Testis (tissue), 5 donors: ENCODE results near the gene C6orf15. TPM values are rescaled to one million over a fixed set of nuclear protein-coding genes. Genes with fewer than 3 reads are reported as not detected.
A peak's percentile ranks its signal among the peaks of the same experiment; 100 is the strongest.

Source experiments
- DNase-seq: peaks from one replicate; pipeline ENCODE4 v3.0.0-alpha.2; 2019
- H3K27ac ChIP-seq, 2 donors: fragments of 200-600 bp; sonication (generic); one replicate each; pipeline ENCODE4 v1.5.1; 2019
- H3K27me3 ChIP-seq: fragments of 200-600 bp; sonication (generic); one replicate; pipeline ENCODE4 v1.5.1; 2019
- H3K36me3 ChIP-seq: fragments of 200-600 bp; sonication (generic); one replicate; pipeline ENCODE4 v1.5.1; 2017; ENCODE audit warnings: low read depth; ENCODE audit errors: missing control alignments
- H3K4me1 ChIP-seq: fragments of 200-600 bp; sonication (generic); one replicate; pipeline ENCODE4 v1.5.1; 2019
- H3K4me3 ChIP-seq, 2 donors: fragments of 200-600 bp; sonication (generic); one replicate each; pipeline ENCODE4 v1.5.1; 2017 to 2019
- H3K9me3 ChIP-seq: fragments of 200-600 bp; sonication (generic); one replicate; pipeline ENCODE4 v1.5.1; 2017
- POLR2A ChIP-seq: fragments of 450-650 bp; IDR thresholded peaks from one replicate; pipeline ENCODE4 v1.6.1; 2017; ENCODE audit warnings: antibody characterized with exemption, mild to moderate bottlenecking, moderate library complexity
- WGBS, 2 donors: methylation state at CpG; one replicate each; pipeline ENCODE4 v1.1.5; 2018; 5-methylcytosine and 5-hydroxymethylcytosine counted together
- intact Hi-C: fragments of 100-400 bp; cut with DNase I; formaldehyde crosslinking; loops from one replicate; pipeline ENCODE4 v1.15.1; 2023; ENCODE audit warnings: low total_unique reads
- long read RNA-seq, 2 donors: transcript quantifications; one replicate each; lab custom pipeline, GENCODE V29; 2026
- polyA plus RNA-seq: library from polyadenylated mRNA; stranded (reverse); fragments of 350-450 nt; fragmentation: Illumina TruSeq; extraction: RNeasy Lipid Tissue Mini Kit (QIAGEN cat#74804); gene quantifications from one replicate; pipeline ENCODE4 v1.2.3, GENCODE V29; 2014; ENCODE audit warnings: low read depth, low replicate concordance; ENCODE audit not compliant: insufficient read depth
- total RNA-seq, 2 donors: library from RNA; depleted of rRNA; stranded (reverse); fragments of >200 nt; gene quantifications; one replicate each; pipeline ENCODE4 v1.2.3, GENCODE V29; 2016
- TF ChIP-seq, protein P1 (sequence below), 3 experiments: fragments of 450-650 bp in 2 of 3; fragments of 200-600 bp in 1 of 3; sonication (generic) in 1 of 3; IDR thresholded peaks; one replicate each; pipeline ENCODE4 v1.5.1; 2016 to 2019; ENCODE audit warnings: antibody characterized with exemption in 3 of 3, mild to moderate bottlenecking in 2 of 3, moderate library complexity in 1 of 3

C6orf15 gene
- total RNA-seq (not detected), polyA plus RNA-seq (not detected)
- long read RNA-seq, donor 1, result 0 reads
- long read RNA-seq, donor 2, result 0 reads

DNA sequence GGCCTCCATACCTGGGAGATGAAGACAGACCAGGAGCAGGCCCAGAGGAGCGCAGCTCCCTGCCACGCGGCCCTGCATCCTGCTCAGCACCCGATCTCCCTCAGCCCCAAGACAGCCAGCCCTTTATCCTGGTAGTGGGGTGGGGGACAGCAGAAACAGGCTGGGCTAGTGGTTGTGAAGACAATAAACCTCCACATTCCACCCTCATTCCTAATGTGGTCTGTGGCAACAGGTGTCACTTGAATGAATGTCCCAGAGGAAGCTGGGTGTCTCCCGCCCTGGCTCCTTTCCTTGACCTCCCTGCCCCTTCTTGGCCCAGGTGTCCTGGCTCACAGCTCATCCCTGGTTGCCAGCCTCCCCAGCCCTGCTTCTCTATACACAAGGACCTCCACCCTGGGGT lies at the start of gene C6orf15:
Gene C6orf15 (minus strand): TSS at position 98 of the 400 bp plus-strand sequence. CDS start 20 bp downstream, at position 78.
- WGBS, 2 donors, result 91 to 93% methylated on average over 5 of the region's 5 CpGs
- Histone ChIP-seq H3K27me3 (no peaks in the 10 kb centered on the region), H3K4me3 (no peak within 1 kb of the TSS), H3K9me3 (no peaks in the 10 kb centered on the region), H3K27ac (no peak within 1 kb of the TSS), H3K36me3 (no peaks in the 10 kb centered on the region), H3K4me1 (peaks cover 15% of the 10 kb centered on the region)
- intact Hi-C loops, result no loop called here
- no peak for TF ChIP-seq POLR2A
- TF ChIP-seq, protein P1, sequence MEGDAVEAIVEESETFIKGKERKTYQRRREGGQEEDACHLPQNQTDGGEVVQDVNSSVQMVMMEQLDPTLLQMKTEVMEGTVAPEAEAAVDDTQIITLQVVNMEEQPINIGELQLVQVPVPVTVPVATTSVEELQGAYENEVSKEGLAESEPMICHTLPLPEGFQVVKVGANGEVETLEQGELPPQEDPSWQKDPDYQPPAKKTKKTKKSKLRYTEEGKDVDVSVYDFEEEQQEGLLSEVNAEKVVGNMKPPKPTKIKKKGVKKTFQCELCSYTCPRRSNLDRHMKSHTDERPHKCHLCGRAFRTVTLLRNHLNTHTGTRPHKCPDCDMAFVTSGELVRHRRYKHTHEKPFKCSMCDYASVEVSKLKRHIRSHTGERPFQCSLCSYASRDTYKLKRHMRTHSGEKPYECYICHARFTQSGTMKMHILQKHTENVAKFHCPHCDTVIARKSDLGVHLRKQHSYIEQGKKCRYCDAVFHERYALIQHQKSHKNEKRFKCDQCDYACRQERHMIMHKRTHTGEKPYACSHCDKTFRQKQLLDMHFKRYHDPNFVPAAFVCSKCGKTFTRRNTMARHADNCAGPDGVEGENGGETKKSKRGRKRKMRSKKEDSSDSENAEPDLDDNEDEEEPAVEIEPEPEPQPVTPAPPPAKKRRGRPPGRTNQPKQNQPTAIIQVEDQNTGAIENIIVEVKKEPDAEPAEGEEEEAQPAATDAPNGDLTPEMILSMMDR (IDR thresholded peaks at IDR 0.05), result no peak
- no peak for DNase-seq

DNA sequence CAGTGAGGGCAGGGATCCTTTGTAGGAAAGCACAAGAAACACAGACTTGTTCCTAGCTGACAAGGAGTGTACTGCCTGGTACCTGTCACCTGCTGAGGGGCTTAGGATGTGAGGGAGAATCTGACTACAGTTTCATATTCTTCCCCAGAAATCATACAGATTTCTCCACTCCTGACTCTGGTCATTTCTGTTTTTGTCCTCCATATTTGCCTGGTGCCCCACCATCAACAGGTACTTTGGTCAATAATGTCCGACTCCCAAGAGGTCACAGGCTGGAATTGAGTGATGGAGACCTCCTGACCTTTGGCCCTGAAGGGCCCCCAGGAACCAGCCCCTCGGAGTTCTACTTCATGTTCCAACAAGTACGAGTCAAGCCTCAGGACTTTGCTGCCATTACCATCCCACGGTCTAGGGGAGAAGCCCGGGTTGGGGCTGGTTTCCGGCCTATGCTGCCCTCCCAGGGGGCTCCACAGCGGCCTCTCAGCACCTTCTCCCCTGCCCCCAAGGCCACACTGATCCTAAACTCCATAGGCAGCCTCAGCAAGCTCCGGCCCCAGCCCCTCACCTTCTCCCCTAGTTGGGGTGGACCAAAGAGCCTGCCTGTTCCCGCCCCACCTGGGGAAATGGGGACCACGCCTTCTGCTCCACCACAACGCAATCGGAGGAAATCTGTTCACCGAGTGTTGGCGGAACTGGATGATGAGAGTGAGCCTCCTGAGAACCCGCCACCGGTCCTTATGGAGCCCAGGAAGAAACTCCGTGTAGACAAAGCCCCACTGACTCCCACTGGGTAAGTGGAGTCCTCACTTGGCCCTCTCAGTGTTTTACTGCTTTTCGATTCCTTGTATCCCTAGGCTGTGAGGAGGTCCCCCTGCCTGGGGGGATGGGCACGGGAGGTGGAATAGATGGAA lies 49.1 kb upstream of the C6orf15 start:
- Histone ChIP-seq H3K27me3 (no peaks in the 10 kb centered on the region), H3K27ac (no peak overlapping the region), H3K9me3 (no peaks in the 10 kb centered on the region), H3K4me3 (no peak overlapping the region), H3K36me3 (no peaks in the 10 kb centered on the region), H3K4me1 (peaks cover 11% of the 10 kb centered on the region)
- intact Hi-C loops, result no loop called here
- WGBS, 2 donors, result 94 to 95% methylated on average over 17 to 19 of the region's 19 CpGs
- TF ChIP-seq POLR2A, result no peak
- TF ChIP-seq, protein P1 (IDR thresholded peaks at IDR 0.05), result no peak
- no peak for DNase-seq

DNA sequence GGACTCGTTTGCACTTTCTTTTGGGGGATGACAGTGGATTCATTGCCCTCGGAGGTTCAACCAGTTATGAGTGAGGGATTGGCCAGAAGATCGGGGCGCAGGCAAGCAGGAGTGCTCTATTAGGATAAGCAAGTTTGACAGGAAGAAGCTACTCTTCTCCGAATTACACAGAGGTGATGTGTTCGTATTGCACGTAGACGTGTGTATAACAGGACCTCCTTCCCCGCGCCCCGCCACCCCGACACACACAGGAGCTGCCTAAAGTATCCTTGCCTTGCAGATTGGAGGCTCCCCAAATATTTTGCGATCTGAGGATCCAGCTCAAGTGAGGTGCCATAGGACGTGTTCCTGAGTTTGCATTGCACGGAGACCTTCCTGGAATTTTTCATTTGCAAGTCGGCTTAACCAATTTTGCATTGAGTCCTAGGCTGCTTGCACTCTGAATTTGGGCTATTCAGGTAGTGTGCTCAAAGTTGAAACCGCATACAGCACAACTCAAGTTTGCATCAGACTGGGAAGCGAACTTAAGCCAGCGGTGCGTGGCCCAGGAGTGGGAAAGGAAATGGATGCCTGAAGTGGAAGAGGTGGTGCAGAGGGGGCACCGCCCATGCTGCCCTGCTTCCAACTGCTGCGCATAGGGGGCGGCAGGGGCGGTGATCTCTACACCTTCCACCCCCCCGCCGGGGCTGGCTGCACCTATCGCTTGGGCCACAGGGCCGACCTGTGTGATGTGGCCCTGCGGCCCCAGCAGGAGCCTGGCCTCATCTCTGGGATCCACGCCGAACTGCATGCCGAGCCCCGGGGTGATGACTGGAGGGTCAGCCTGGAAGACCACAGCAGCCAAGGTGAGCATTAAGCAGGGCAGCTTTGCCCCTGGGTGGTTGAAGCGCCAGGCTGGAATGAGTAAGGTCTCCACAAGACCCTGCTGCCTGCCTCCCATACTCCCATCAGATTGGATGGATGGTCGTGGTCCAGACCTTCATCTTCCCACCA lies 46.8 kb upstream of the C6orf15 start:
- Histone ChIP-seq H3K4me1 (peaks cover 11% of the 10 kb centered on the region), H3K36me3 (no peaks in the 10 kb centered on the region), H3K4me3 (peak overlapping the region; percentile 57 to 78), H3K27ac (no peak overlapping the region), H3K9me3 (no peaks in the 10 kb centered on the region), H3K27me3 (no peaks in the 10 kb centered on the region)
- 11 to 19% methylated on average over 20 to 35 of the region's 35 CpGs for WGBS, 2 donors
- DNase-seq, result no peak
- intact Hi-C loops, result no loop called here
- TF ChIP-seq, protein P1 (IDR thresholded peaks at IDR 0.05), result no peak
- TF ChIP-seq POLR2A, result no peak

DNA sequence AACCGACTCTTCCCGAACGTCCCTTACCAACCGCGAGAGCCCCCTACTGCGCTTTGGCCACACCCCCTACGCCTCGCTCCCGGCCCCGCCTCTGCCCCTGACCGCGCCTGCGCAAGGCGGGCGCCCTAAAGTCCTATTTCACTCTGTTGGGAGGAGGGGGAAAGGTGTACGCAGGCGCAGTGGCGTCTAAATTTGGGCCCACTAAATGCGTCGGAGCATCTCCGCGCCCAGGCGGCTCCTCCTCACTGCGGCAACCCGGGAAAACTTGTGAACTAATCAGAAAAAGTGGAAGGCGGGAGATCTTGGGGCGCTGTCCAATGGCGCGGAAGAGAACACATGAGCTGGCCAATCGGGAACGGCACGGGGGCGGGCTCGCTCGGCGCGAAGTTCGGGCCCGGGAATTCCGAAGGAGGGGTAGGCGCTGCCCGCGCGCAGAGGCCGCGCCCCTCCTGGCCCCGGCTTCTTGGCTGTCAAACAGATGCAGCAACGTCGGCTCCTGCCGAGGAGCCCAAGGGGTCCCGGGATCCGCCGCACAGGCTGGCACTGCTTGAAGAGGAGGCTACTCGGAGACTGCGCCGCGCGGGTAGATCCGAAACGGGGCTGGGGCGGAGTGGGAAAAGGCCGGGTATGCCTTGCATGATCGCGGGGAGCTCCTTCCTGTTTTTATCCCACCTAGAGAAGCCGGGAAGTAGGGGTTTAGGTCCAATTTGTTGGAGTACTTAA lies 45.9 kb upstream of the C6orf15 start, which contains the start of gene TCF19:
Gene TCF19 (plus strand): TSS at position 450 of the 723 bp plus-strand sequence. CDS start 881 bp downstream, outside the sequence.
- H3K27me3 ChIP-seq, result no peaks in the 10 kb centered on the region
- TF ChIP-seq, protein P1 (IDR thresholded peaks at IDR 0.05), result no peak
- no peak for TF ChIP-seq POLR2A
- peak within 1 kb of the TSS; percentile 57 to 78 for H3K4me3 ChIP-seq
- WGBS, 2 donors, result 0 to 1% methylated on average over 40 to 65 of the region's 65 CpGs
- H3K27ac ChIP-seq, result peak within 1 kb of the TSS; percentile 74 to 82
- no peaks in the 10 kb centered on the region for H3K36me3 ChIP-seq
- peaks cover 11% of the 10 kb centered on the region for H3K4me1 ChIP-seq
- no peaks in the 10 kb centered on the region for H3K9me3 ChIP-seq
- intact Hi-C loops, result no loop called here
- peak; percentile 99 for DNase-seq
